ENCODE results near the gene QSOX2. TPM values are rescaled to one million over a fixed set of nuclear protein-coding genes. Genes with fewer than 3 reads are reported as not detected.

The QSOX2 gene
- total RNA-seq, 1 donor from 2014 or later, result 23.6 TPM

DNA sequence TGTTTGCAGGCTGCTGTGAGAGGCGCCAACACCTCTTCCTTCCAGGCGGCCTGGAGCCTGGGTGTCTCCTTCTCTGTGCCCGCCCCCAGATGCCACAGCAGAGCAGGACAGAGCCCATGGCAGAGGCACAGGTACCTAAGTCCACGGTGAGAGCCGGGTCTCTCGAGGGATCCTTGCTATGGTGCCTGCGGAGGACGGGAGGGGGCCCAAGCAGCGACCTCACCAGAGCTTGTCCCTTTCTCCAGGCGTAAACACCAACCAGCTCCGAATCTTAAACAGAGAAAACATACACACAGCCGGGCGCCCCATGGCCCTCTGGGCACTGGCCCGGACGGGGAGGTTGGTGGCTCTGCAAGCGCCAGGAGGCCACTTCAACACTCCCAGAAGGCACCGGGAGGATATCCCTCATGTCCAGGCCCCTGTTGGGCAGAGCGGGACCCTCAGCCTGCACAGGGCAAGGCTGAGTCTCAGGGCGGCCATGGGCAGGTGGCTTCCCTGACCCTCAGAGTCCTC lies 46.5 kb upstream of the QSOX2 start:
- TF ChIP-seq, protein P1, sequence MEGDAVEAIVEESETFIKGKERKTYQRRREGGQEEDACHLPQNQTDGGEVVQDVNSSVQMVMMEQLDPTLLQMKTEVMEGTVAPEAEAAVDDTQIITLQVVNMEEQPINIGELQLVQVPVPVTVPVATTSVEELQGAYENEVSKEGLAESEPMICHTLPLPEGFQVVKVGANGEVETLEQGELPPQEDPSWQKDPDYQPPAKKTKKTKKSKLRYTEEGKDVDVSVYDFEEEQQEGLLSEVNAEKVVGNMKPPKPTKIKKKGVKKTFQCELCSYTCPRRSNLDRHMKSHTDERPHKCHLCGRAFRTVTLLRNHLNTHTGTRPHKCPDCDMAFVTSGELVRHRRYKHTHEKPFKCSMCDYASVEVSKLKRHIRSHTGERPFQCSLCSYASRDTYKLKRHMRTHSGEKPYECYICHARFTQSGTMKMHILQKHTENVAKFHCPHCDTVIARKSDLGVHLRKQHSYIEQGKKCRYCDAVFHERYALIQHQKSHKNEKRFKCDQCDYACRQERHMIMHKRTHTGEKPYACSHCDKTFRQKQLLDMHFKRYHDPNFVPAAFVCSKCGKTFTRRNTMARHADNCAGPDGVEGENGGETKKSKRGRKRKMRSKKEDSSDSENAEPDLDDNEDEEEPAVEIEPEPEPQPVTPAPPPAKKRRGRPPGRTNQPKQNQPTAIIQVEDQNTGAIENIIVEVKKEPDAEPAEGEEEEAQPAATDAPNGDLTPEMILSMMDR (conservative IDR thresholded peaks at IDR 0.05), result no peak
- Mint-ChIP-seq H3K4me3 (no peak overlapping the region), H3K36me3 (no peaks in the 10 kb centered on the region)

DNA sequence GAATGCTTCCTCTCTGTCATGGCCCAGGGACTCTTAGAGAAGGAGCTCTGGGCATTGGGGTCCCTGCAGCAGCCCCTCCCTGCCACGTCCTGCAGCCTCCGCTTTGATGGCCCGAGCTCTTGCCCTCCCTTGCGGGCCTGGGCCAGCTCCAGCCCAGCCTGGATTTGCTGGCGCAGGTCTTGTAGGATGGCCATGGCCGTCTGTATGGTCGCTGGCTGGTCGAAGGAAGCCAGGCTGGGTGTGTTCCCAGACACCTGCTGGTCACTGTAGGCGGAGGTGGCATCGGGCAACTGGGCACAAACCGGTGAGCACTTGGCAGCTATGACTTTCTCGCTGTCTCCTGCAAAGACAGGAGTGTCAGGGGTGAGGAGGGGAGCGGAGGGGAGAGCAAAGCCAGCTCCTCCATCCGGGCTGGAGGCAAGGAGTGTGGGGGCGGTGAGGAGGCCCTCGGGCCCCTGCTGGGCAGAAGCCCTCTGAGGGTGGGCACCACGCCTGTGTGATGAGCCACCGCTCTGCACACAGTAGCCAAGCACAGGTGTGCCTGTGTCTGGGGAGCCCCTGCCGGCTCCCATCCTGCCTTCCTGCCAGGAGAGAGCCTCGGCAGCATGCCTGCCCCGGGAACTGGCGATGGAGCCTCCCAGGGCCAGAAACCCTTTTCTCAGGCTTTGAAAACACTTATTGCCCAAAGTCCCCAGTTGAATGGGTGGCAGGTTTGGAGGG lies 45.9 kb upstream of the QSOX2 start:
- no peak overlapping the region for H3K27ac Mint-ChIP-seq
- H3K4me3 Mint-ChIP-seq, result no peak overlapping the region
- H3K27me3 Mint-ChIP-seq, result peaks cover 17% of the 10 kb centered on the region
- no peak for DNase-seq (ENCODE audit: extremely low spot score, unreplicated experiment)
- peaks cover 8% of the 10 kb centered on the region for H3K4me1 Mint-ChIP-seq (ENCODE audit: unreplicated experiment)
- H3K9me3 Mint-ChIP-seq, result no peaks in the 10 kb centered on the region
- TF ChIP-seq, protein P1 (conservative IDR thresholded peaks at IDR 0.05), result no peak
- no peaks in the 10 kb centered on the region for H3K36me3 Mint-ChIP-seq

More for the DNA sequence above, 46.5 kb upstream of the QSOX2 start:
- DNase-seq (ENCODE audit: extremely low spot score, unreplicated experiment), result no peak
- H3K27ac Mint-ChIP-seq, result no peak overlapping the region
- H3K4me1 Mint-ChIP-seq (ENCODE audit: unreplicated experiment), result peaks cover 6% of the 10 kb centered on the region
- H3K27me3 Mint-ChIP-seq, result peaks cover 11% of the 10 kb centered on the region
- no peaks in the 10 kb centered on the region for H3K9me3 Mint-ChIP-seq

DNA sequence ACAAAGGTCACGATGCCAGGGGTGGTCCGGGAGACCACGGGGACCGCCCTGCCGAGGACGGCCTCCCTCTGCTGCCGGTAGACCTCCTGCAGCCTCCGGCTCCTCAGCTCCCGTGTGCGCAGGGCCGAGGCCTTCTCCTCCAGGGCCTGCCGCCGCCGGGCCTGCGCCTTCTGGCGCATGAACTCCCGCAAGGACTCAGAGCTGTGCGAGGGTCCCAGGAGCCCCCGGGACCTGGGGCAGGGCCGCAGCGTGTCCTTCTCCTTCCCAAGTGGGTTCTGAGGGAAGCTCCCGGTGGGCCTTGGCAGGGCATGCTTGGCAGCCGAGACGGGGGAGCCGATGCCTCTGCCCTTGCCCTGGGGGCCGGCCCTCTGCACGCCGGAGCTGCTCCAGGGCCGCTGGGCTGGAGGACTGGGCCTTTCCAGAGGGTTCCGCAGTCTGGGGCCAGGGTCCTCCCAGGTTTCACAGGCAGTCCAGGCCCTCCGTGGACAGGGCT lies 44.9 kb upstream of the QSOX2 start:
- H3K4me1 Mint-ChIP-seq (ENCODE audit: unreplicated experiment), result peaks cover 8% of the 10 kb centered on the region
- H3K9me3 Mint-ChIP-seq, result no peaks in the 10 kb centered on the region
- H3K27ac Mint-ChIP-seq, result no peak overlapping the region
- no peak overlapping the region for H3K4me3 Mint-ChIP-seq
- TF ChIP-seq, protein P1 (conservative IDR thresholded peaks at IDR 0.05), result no peak
- DNase-seq (ENCODE audit: extremely low spot score, unreplicated experiment), result no peak
- H3K27me3 Mint-ChIP-seq, result peaks cover 18% of the 10 kb centered on the region
- H3K36me3 Mint-ChIP-seq, result no peaks in the 10 kb centered on the region

DNA sequence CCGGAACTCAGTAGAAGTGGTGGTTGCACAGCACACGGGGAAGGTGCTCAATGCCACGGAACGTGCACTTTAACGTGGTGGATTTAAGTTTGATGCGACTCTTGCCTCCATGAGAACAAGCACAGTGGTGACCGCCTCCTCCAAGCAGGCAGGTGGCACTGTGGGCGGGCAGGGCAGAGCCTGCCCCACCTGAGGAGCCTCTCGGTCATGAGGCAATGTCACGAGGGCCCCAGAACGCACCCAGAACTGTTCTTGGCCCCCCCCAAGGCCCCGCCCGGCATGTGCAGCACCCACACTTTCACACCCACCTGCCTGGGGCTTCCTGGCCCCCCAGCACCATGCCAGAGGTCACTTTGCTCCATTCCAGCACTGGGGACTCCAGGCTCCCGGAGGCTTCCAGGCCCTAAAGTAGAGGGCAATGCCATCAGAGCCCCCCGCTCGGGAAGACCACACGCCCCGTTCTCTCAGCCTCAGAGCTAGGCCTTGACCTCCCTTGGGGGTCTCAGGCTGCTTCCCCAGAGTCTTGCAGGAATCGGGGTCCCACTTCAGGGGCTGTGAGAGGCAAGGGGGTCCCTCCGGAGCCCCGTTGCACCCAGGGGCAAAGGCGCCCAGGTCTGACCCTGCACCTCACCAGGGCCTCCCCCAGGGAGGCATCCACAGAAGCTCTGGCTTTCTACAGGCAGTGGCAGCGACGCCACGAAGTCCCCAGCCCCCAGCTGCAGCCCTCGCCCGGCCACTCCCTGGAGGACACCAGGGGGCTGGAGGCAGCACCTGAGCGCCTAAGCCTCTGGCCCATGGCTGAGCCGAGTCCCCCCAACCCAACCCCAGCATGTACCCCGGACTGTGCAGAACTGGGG lies 44.3 kb upstream of the QSOX2 start:
- Mint-ChIP-seq H3K27ac (no peak overlapping the region), H3K4me1 (ENCODE audit: unreplicated experiment) (peaks cover 8% of the 10 kb centered on the region), H3K9me3 (no peaks in the 10 kb centered on the region), H3K36me3 (no peaks in the 10 kb centered on the region), H3K27me3 (peaks cover 18% of the 10 kb centered on the region), H3K4me3 (no peak overlapping the region)
- no peak for DNase-seq (ENCODE audit: extremely low spot score, unreplicated experiment)
- TF ChIP-seq, protein P1 (conservative IDR thresholded peaks at IDR 0.05), result no peak

DNA sequence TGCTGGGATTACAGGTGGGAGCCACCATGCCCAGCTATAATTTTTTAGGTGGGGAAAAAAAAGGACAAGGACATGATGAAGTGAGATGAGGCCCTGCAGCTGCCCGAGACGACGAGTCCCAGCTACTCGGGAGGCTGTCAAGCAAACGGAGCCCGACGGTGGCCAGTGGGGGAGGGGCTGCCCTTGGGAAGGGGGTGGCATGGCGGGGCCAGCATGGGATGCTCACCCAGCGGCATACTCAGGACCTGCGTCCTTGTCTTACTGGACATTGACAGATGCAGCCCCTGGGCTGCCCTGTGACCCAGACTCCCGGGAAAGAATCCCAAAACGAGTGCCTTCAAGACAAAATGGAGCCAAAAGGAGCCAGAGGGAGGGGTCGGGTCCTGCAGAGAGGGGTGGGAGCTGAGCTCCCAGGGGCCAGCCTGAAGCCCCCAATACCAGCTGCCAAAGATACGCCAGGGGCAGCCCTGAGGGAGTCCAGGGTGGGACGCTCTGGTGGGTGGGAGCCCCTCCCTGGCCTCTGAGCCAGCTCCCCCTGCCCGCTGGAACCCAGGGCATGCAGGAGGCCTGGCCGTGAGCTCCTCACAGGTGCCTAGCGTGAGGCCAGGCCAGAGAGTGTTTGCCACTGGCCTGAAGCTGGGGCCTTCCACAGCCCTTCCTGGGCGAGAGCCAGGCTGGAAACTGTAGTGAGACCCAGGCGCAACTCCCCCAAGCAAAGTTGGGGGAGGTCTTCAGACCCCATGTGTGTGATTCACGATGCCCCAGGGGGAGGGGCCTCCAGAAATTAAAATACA lies 42.5 kb upstream of the QSOX2 start:
- Mint-ChIP-seq H3K4me1 (ENCODE audit: unreplicated experiment) (peaks cover 8% of the 10 kb centered on the region), H3K4me3 (no peak overlapping the region), H3K9me3 (no peaks in the 10 kb centered on the region), H3K27me3 (peaks cover 18% of the 10 kb centered on the region), H3K27ac (no peak overlapping the region), H3K36me3 (no peaks in the 10 kb centered on the region)
- TF ChIP-seq, protein P1 (conservative IDR thresholded peaks at IDR 0.05), result no peak
- no peak for DNase-seq (ENCODE audit: extremely low spot score, unreplicated experiment)

All from type B pancreatic cell (in vitro differentiated cells).